H7 (cell line): Measurements from ENCODE around the gene EXOC3L4. TPM values are rescaled to one million over a fixed set of nuclear protein-coding genes. Genes with fewer than 3 reads are reported as not detected.
"Not testable (repeated sequence)": the region's sequence is repeated elsewhere in the genome, so short reads cannot be mapped to it uniquely, and the experiment has no call there.

Source experiments
- DNase-seq: peaks from one replicate; pipeline ENCODE4 v3.0.0; 2012
- H3K27me3 ChIP-seq: 2 replicates; pipeline ENCODE4 v1.6.0; 2011; ENCODE audit warnings: mild to moderate bottlenecking, low read length; ENCODE audit not compliant: control insufficient read depth, insufficient read depth
- H3K36me3 ChIP-seq: replicated peaks from 2 replicates; pipeline ENCODE4 v1.5.1; 2011; ENCODE audit warnings: low read length; ENCODE audit not compliant: control insufficient read depth, insufficient read depth
- H3K4me3 ChIP-seq: 2 replicates; pipeline ENCODE4 v1.5.1; 2011; ENCODE audit warnings: low read depth, mild to moderate bottlenecking, control low read depth, low read length, moderate library complexity; ENCODE audit not compliant: insufficient read depth
- total RNA-seq: library from RNA; depleted of rRNA; stranded (reverse); fragments of >200 nt; shearing (Covaris generic); gene quantifications from 2 replicates; pipeline ENCODE4 v1.2.3, GENCODE V29; 2014; rRNA removed

EXOC3L4 gene
- total RNA-seq = 0.21 TPM in 1 of 2 replicates, not detected in the other

DNA sequence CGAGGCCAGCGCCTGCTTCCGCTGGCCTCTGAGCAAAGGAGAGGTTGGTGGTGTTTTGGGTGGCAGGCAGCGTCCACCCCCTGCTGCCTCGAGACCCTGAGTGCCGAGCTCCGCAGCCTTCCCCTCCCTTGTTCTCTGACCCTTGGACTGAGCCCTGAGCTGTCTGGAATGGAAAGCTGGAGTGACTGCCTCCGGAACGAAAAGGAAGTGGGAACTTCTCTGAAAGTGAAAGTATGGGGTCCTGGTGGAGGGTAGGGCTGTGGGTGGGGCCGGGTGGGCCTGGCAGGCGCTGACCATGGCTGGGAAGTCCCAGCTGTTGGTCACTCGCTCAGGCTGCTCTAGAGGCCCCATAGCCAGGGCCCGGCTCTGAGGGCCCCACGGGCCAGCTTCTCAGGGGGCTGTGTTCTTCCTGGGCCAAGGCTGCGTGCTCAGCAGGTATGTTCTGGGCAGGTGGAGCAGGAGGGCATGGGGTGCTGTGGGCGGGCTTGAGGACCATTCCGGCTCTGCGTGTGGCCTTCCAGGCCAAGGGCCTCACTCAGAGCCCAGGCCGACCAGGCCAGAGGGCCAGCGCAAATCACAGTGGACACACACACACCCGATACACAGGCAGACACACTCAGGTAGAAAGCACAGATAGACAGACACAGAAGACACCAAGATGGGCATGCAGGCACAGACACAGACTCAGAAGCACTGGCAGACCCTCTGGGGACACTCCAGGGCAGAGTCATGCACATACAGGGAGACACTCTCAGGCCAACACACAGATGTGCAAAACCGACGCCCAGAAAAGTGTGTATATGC lies at the start of gene EXOC3L4:
EXOC3L4 (plus strand) TSS at position 320 of the 804 bp plus-strand sequence. CDS start 5,495 bp downstream, outside the sequence.
- H3K4me3 ChIP-seq = no peak within 1 kb of the TSS
- H3K36me3 ChIP-seq = no peaks in the 10 kb centered on the region
- peaks cover 6% of the 10 kb centered on the region for H3K27me3 ChIP-seq
- DNase-seq = no peak

DNA sequence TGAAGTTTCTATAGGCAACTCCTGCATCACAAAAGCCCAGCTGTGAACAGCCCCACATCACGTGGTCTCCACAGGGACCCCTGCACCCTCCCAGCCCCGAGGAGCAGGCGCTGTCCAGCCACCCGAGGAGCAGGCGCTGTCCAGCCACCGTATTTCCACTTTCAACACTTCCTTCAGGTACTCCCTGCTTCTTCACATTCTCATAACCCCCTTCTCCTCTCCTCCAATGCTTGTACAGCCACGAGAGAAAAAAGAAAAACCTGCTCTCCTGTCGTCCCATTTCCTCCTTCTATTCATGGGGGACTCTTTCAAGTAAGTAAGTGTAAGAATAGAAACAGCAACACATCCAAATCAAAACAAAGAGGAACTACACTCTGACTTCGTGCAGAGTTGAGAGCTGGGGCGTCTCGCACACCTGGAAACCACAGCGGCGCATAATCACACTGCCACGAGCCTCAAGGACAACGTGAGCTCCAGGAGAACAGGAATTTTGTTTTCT lies 49.1 kb upstream of the EXOC3L4 start:
- H3K27me3 ChIP-seq = no peaks in the 10 kb centered on the region
- no peaks in the 10 kb centered on the region for H3K36me3 ChIP-seq
- peak; percentile 38 for DNase-seq
- no peak overlapping the region for H3K4me3 ChIP-seq

DNA sequence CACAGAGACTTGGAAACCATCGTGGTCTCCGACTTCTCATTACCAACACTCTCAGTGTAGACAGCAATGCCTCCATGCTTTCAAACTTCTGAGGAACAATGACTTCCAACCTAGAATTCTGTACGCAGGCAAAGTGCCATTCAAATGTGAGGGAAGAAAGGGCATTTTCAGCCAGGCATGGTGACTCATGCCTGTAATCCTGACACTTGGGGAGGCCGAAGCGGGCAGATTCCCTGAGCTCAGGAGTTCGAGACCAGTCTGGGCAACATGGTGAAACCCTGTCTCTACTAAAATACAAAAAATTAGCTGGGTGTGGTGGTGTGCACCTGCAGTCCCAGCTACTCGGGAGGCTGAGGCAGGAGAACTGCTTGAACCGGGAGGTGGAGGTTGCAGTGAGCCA lies 47.1 kb upstream of the EXOC3L4 start:
- H3K36me3 ChIP-seq, H3K27me3 ChIP-seq, H3K4me3 ChIP-seq, DNase-seq: not testable (repeated sequence)

DNA sequence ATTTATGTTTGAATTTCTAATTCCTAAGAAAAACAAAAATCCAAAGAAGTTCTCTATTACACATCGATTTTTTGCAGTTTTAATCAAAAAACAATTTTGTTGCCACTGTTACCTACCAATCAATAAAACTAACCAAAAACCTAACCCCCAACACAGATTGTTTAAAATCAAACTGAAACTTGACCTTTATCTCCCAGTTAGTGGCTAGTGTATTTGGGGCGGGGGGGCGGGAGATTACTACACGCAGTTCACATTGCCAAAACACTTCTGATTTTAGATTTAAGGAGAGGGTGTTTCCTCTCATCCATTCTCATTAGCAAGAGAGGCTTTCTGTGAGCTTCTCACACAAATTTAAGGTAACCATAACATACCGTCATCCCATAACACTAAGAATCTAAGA lies 43.6 kb upstream of the EXOC3L4 start:
- H3K4me3 ChIP-seq = no peak overlapping the region
- H3K27me3 ChIP-seq = no peaks in the 10 kb centered on the region
- no peaks in the 10 kb centered on the region for H3K36me3 ChIP-seq
- DNase-seq = no peak

DNA sequence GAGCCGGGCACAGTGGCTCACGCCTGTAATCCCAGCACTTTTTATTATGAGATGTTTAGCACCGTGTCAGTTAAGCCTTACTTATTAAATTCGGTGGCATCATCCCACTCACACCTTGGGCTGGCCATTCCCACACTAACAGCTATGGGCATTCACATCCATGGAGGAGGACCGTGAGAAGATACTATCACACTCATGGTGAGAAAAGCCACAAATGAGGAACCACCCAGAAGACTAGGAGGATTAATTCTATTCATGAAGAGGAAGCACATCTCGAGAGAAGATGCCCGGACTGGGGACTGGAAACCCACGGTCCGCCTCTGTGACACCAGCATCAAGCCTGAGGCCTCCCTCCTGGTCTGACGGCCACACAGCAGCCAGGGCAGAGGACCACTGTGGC lies 42.1 kb upstream of the EXOC3L4 start:
- DNase-seq = no peak
- Histone ChIP-seq H3K27me3 (no peaks in the 10 kb centered on the region), H3K36me3 (no peaks in the 10 kb centered on the region), H3K4me3 (no peak overlapping the region)

DNA sequence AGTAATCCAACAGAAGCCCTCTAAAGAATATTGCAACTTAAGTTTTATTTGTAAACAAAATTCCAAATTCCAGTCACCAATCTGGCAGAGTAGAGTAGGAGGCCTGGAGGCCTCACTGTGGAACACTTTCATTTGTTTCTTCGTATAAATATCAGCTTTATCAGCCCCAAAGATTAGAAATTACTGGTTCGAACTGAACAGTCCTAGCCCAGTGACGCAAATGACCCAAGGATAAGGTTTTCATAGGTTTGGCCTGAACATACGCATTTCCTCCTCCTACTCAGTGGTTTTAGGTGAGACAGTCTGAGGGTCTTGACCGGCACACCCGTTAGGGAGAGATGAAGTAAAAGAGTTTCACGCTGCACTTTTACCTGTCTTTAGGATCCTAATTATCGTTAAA lies 38.8 kb upstream of the EXOC3L4 start:
- H3K36me3 ChIP-seq = no peaks in the 10 kb centered on the region
- no peaks in the 10 kb centered on the region for H3K27me3 ChIP-seq
- no peak overlapping the region for H3K4me3 ChIP-seq
- DNase-seq = no peak

DNA sequence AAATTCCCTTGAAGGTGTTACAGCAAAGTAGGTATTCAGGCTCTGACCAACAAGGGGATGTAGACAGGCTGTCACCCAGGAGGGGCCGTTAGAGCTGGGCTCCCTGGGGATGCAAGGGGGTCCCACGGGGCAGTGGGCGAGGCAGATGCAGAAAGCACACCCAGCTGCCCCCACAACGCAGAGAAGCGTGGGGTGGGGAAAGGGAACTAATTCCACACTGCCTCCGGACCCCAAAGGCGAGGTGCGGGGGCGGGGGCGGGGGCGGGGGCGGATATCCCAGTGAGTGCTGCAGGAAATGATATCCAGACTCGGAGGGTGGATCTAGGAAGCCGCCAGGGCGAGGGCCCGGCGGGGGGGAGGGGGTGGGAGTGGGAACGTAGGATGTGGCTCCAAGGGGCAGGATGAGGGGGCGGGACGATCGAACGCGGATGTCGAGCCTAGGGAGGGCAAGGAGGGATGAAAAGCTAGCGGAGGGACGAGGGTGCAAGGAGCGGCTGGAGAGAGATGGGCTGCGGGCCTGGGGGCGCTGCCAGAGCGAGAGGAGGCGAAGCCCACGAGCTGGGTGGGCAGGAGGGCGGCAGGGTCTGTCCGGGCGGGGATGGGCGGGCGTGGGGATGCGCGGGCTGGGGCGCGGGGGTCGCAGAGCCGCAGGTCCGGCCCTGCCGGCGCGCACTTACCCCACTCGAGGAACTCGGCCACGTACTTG lies 38.0 kb upstream of the EXOC3L4 start:
- no peaks in the 10 kb centered on the region for H3K27me3 ChIP-seq
- H3K4me3 ChIP-seq = peak overlapping the region; percentile 97
- H3K36me3 ChIP-seq = no peaks in the 10 kb centered on the region
- DNase-seq = peak; percentile 91

DNA sequence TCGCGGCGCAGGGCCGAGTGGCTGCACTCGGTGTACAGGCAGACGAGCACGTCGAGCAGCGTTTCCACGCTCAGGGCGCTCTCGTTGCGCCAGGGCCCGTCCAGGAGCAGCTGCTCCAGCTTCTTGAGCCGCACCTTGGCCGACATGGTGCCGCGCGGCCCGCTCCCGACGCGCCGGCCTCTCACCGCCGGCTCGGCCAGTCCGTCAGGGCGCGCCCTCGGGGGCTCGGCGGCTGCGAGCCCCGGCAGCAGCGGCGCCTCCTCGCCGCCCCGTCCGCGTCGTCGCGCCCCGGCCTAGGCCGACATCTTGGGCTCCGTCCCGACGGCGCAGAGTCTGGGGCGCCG lies 37.5 kb upstream of the EXOC3L4 start:
- H3K36me3 ChIP-seq = no peaks in the 10 kb centered on the region
- peak overlapping the region; percentile 97 for H3K4me3 ChIP-seq
- no peaks in the 10 kb centered on the region for H3K27me3 ChIP-seq
- no peak for DNase-seq

DNA sequence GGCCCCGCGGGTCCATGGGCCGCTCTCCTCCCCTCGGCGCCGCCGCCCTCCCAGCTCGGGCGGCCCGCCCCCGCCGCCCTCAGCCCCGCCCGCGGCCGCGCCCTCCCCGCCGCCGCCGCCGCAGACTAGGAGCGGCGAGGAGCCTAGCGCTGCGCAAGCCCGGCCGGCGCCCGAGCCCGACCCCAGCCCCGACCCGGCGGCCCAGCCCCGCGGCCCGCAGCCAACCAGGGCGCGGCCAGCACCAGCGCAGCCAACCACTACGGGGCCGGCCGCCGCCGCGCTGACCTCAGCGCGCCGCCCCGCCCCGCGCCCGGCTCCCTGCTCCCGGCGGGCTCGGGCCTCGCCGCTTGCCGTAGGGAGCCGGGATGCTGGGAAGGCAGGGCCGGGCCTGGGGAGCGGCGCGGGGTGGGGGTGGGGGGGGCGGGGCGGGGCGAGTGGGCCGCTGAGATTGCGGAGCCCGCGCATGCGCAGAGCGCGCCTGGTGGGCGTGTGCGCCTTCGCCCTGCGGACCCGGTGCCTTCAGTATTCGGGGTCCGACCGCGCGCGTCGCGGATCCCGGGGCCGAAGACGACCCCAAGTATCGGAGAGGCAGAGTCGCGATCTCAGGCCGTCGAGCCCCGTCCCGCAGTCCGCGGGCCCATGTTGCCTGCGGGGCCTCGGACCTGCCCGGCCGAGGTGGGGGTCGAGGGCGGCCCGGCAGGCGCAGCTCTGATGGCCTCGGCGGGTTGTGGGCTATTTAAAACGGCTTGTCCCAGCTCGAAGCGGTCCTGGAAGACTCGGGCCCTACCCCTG lies 37.0 kb upstream of the EXOC3L4 start, which contains the start of gene CDC42BPB:
CDC42BPB (minus strand) TSS at position 178 of the 792 bp plus-strand sequence. CDS start 376 bp downstream, outside the sequence.
- H3K4me3 ChIP-seq = peak within 1 kb of the TSS; percentile 97
- no peaks in the 10 kb centered on the region for H3K27me3 ChIP-seq
- peak; percentile 98 for DNase-seq
- H3K36me3 ChIP-seq = no peaks in the 10 kb centered on the region

DNA sequence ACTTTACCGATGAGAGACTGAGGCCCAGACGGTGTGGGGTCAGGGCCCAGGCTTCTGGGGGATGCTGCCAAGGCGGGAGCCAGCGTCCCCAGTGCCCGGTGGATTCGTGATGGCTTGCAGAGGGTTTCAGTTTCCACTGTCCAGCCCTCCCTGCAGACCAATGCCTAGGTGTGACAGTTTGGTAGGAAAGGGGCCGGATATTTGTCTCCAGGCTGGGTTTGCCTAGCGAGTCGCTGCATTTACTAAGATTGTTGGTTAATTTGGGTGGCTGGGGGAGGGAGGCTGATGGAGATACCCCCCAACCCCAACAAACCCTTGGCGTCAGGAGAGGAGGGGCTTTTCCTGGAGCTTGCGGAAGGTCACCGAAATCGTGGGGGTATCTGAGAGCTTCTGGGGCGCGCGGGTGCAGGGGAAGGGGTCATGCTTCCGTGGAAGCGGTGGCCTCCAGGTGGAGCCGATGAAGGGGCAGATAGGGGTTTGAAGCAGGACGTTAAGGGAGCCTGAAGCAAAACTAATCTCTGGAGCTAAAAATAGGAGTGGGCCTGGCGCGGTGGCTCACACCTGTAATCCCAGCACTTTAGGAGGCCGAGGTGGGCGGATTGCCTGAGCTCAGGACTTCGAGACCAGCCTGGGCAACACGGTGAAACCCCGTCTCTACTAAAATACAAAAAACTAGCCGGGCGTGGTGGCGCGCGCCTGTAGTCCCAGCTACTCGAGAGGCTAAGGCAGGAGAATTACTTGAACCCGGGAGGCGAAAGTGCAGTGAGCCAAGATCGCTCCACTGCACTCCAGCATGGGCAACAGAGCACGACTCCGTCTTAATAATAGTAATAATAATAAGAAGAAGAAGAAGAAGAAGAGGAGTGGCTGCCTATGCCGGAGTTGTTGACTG lies 36.1 kb upstream of the EXOC3L4 start:
- no peaks in the 10 kb centered on the region for H3K27me3 ChIP-seq
- DNase-seq = peak; percentile 56
- no peaks in the 10 kb centered on the region for H3K36me3 ChIP-seq
- H3K4me3 ChIP-seq = peak overlapping the region; percentile 79

DNA sequence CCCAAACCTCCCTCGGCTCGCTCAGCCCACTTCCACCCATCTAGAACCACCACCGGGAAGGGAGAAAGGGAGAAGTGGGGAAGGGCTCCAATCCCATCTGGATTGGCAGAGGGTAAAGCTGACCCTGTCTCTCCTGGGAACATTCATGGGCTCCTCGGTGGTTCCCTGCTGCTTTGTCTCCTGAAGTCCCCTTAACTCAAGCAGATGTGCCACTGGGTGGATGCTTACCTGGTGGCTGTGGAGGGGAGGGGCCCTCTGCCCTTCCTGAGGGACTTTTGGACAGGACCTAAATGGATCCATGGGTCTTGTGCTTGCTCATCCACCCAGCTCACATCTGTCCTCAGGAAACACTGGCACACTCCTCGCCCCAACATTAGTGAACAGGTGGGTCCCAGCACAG lies 35.0 kb upstream of the EXOC3L4 start:
- no peak overlapping the region for H3K4me3 ChIP-seq
- no peak for DNase-seq

DNA sequence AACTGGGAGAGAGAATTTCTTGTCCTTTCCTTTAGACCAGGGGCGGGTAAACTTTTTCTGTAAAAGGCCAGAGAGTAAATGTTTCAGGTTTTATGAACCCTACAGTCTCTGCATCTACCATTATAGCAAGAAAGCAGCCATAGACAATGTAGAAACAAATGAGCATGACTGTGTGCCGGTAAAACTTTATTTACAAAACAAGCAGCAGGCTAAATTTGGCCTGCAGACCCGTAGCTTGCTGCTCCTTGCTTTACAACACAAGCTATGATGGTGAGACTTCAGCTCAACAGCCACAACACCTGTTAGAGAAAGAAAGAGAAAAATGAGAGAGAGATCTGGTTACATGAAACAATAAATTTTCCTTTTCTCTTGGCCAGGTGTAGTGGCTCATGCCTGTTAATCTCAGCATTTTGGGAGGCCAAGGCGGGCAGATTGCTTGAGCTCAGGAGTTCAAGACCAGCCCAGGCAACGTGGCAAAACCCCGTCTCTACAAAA lies 33.0 kb upstream of the EXOC3L4 start:
- no peak for DNase-seq

More for the DNA sequence above, 35.0 kb upstream of the EXOC3L4 start:
- Histone ChIP-seq H3K36me3 (no peaks in the 10 kb centered on the region), H3K27me3 (no peaks in the 10 kb centered on the region)

DNA sequence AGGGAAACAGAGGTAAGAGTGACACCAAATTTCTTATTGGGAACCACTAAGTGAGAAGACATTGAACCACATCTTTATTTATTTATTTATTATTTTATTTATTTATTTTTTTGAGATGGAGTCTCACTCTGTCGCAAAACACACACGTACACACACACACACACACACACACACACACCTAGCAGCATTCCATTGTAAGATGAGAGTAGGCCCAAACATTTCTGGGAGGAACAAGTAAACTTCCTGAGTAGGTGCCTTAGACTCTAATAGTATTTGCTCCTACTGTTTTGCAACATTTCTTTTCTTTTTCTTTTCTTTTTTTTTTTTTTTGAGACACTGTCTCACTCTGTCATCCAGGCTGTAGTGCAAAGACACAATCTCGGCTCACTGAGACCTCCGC lies 30.1 kb upstream of the EXOC3L4 start:
- no peaks in the 10 kb centered on the region for H3K27me3 ChIP-seq
- no peak overlapping the region for H3K4me3 ChIP-seq
- DNase-seq = no peak
- no peaks in the 10 kb centered on the region for H3K36me3 ChIP-seq

More for the DNA sequence above, 33.0 kb upstream of the EXOC3L4 start:
- no peaks in the 10 kb centered on the region for H3K36me3 ChIP-seq
- H3K27me3 ChIP-seq = no peaks in the 10 kb centered on the region
- H3K4me3 ChIP-seq = no peak overlapping the region
